Stimulated activated CD4-positive, alpha-beta T cell treated with anti-CD3 and anti-CD28 coated beads, TNF-alpha, amount 100 ng/mL, for 1 hour (primary cell): ENCODE results near the gene ITGB8.

Experiments
- DNase-seq, 3 donors: peaks; one replicate each; pipeline ENCODE4 v3.0.0-alpha.2; 2020; ENCODE audit warnings: low read depth in 3 of 3, low spot score in 1 of 3

Gene ITGB8

GRCh38 chr7:20454202-20454601 is 123.5 kb downstream of the ITGB8 start:
- DNase-seq: no peak

GRCh38 chr7:20456701-20457100 is 126.0 kb downstream of the ITGB8 start:
- DNase-seq: no peak

- DNase-seq: no peak
These were observed 127.8 kb downstream of the ITGB8 start for GRCh38 chr7:20458521-20458920.

- DNase-seq: no peak
These were observed 128.7 kb downstream of the ITGB8 start for GRCh38 chr7:20459419-20459818.

GRCh38 chr7:20464891-20465290 is 134.2 kb downstream of the ITGB8 start:
- DNase-seq: no peak
